HCT116 (cell line): ENCODE measurements around the gene ZC3H12D. TPM values are rescaled to one million over a fixed set of nuclear protein-coding genes. Genes with fewer than 3 reads are reported as not detected.

Source experiments
- ATAC-seq: fragments of 200-7000 bp; cut with Tn5 transposase; 2 replicates; pipeline ENCODE4 v1.9.1; 2020; ENCODE audit warnings: mild to moderate bottlenecking, moderate library complexity
- BruUV-seq: library from RNA; stranded (reverse); fragments of 400-500 nt; replicated peaks from 2 replicates; lab custom pipeline; 2021; lab: Mats Ljungman, UMichigan
- CTCF ChIA-PET: fragments of 300-600 bp; sonication (Branson Sonifier 250); formaldehyde crosslinking; loops from one replicate; lab custom pipeline; 2021; ENCODE audit warnings: antibody characterized with exemption; lab: Charles Lee
- POLR2A ChIA-PET: fragments of 300-600, 350-600 bp; sonication (Branson Sonifier 250); formaldehyde crosslinking; loops from one replicate; lab custom pipeline; 2021; ENCODE audit warnings: antibody characterized with exemption; lab: Charles Lee
- RAD21 ChIA-PET, 2 experiments: fragments of 300-600 bp; sonication (Branson Sonifier 250); formaldehyde crosslinking; loops; one replicate each; lab custom pipeline; 2023; ENCODE audit warnings: low total read pairs in 2 of 2; ENCODE audit not compliant: uncharacterized antibody in 2 of 2, unreplicated experiment in 2 of 2, low non-redundant PET in 1 of 2; lab: Charles Lee
- DNase-seq: peaks from one replicate; pipeline ENCODE4 v3.0.0-alpha.2; 2010; ENCODE audit warnings: low read depth, low spot score
- H2AFZ ChIP-seq: fragments of 200-600 bp; shearing (Covaris generic), sonication (generic); 2 replicates; pipeline ENCODE4 v1.6.1; 2017; ENCODE audit warnings: low read depth, mixed run types, mixed read lengths, antibody characterized with exemption, low read length; ENCODE audit not compliant: poor library complexity, severe bottlenecking
- H3K27ac ChIP-seq: 2 replicates; pipeline ENCODE4 v1.5.1; 2012; ENCODE audit warnings: low read depth, low read length
- H3K27me3 ChIP-seq: fragments of 200-600 bp; sonication (generic); 2 replicates; pipeline ENCODE4 v1.6.1; 2016; ENCODE audit warnings: mixed run types, low read length, mixed read lengths; ENCODE audit not compliant: insufficient read depth
- H3K36me3 ChIP-seq, 2 experiments: fragments of 200-500 bp in 1 of 2; fragments of 200-600 bp in 1 of 2; sonication (Bioruptor generic) in 1 of 2; sonication (generic) in 1 of 2; 2 replicates each; pipeline versions ENCODE4 v1.5.1 to v1.6.1; 2014 to 2016; ENCODE audit warnings: low read length in 2 of 2, inconsistent platforms in 1 of 2, mixed read lengths in 1 of 2, mixed run types in 1 of 2; ENCODE audit not compliant: insufficient read depth in 2 of 2, control insufficient read depth in 1 of 2
- H3K4me1 ChIP-seq, 2 experiments: fragments of 200-600 bp in 1 of 2; sonication (generic) in 1 of 2; 2 replicates each; pipeline versions ENCODE4 v1.5.1 to v1.6.1; 2012 to 2017; ENCODE audit warnings: low read length in 2 of 2, inconsistent platforms in 1 of 2, mild to moderate bottlenecking in 1 of 2, mixed read lengths in 1 of 2, mixed run types in 1 of 2, moderate library complexity in 1 of 2; ENCODE audit not compliant: insufficient read depth in 2 of 2, control insufficient read depth in 1 of 2
- H3K4me2 ChIP-seq: fragments of 200-600 bp; sonication (generic); 2 replicates; pipeline ENCODE4 v1.6.1; 2017; ENCODE audit warnings: mixed run types, low read length, mixed read lengths
- H3K4me3 ChIP-seq, 2 experiments: fragments of 200-600 bp in 1 of 2; sonication (generic) in 1 of 2; replicated peaks in 1 of 2; 2 replicates each; pipeline ENCODE4 v1.5.1; 2011 to 2016; ENCODE audit warnings: low read length in 2 of 2, control low read depth in 1 of 2, low read depth in 1 of 2, mild to moderate bottlenecking in 1 of 2, mixed read lengths in 1 of 2, mixed run types in 1 of 2
- H3K79me2 ChIP-seq: fragments of 200-600 bp; sonication (generic); 2 replicates; pipeline ENCODE4 v1.6.1; 2017; ENCODE audit warnings: mild to moderate bottlenecking, mixed run types, low read length, moderate library complexity, mixed read lengths; ENCODE audit not compliant: insufficient read depth
- H3K9ac ChIP-seq: fragments of 200-600 bp; sonication (generic); 2 replicates; pipeline ENCODE4 v1.6.1; 2016; ENCODE audit warnings: low read length, mixed read lengths
- H3K9me2 ChIP-seq: fragments of 200-600 bp; sonication (generic), shearing (Covaris generic); 2 replicates; pipeline ENCODE4 v1.6.1; 2017; ENCODE audit warnings: mixed run types, mild to moderate bottlenecking, moderate library complexity; ENCODE audit not compliant: insufficient read depth
- H3K9me3 ChIP-seq, 2 experiments: fragments of 200-500 bp in 1 of 2; fragments of 200-600 bp in 1 of 2; sonication (Bioruptor generic) in 1 of 2; sonication (generic) in 1 of 2; 2 replicates each; pipeline ENCODE4 v1.6.1; 2014 to 2017; ENCODE audit warnings: low read length in 2 of 2, mixed read lengths in 2 of 2, inconsistent platforms in 1 of 2, low read depth in 1 of 2, mild to moderate bottlenecking in 1 of 2, mixed run types in 1 of 2, moderate library complexity in 1 of 2; ENCODE audit not compliant: control insufficient read depth in 1 of 2, insufficient read depth in 1 of 2
- H4K20me1 ChIP-seq: fragments of 200-600 bp; sonication (generic), shearing (Covaris generic); 2 replicates; pipeline ENCODE4 v1.6.1; 2017; ENCODE audit warnings: mixed run types, mild to moderate bottlenecking, moderate library complexity; ENCODE audit not compliant: insufficient read depth
- CEBPB ChIP-seq: IDR thresholded peaks from 2 replicates; pipeline ENCODE4 v1.6.1; 2012; ENCODE audit warnings: low read depth
- ELF1 ChIP-seq: IDR thresholded peaks from 2 replicates; pipeline ENCODE4 v1.6.1; 2012; ENCODE audit warnings: low read depth, borderline replicate concordance
- EZH2 ChIP-seq: fragments of 200-600 bp; sonication (generic); IDR thresholded peaks from 2 replicates; pipeline ENCODE4 v1.6.1; 2017; ENCODE audit warnings: antibody characterized with exemption, mixed run types
- EZH2phosphoT487 ChIP-seq: fragments of 200-600 bp; IDR thresholded peaks from 2 replicates; pipeline ENCODE4 v1.6.1; 2018; ENCODE audit warnings: antibody characterized with exemption, borderline replicate concordance
- RAD21 ChIP-seq: IDR thresholded peaks from 2 replicates; pipeline ENCODE4 v1.6.1; 2012; ENCODE audit warnings: low read depth, mild to moderate bottlenecking
- SRF ChIP-seq: IDR thresholded peaks from 2 replicates; pipeline ENCODE4 v1.6.1; 2012; ENCODE audit warnings: low read depth
- TCF7L2 ChIP-seq: IDR thresholded peaks from 2 replicates; pipeline ENCODE4 v1.7.0; 2011; ENCODE audit warnings: borderline replicate concordance, inconsistent platforms; ENCODE audit not compliant: insufficient read depth, insufficient read length; ENCODE audit errors: extremely low read depth
- YY1 ChIP-seq: IDR thresholded peaks from 2 replicates; pipeline ENCODE4 v1.6.1; 2011; ENCODE audit warnings: low read length, low read depth, moderate library complexity, mild to moderate bottlenecking; ENCODE audit not compliant: insufficient replicate concordance; ENCODE audit errors: extremely low read depth
- intact Hi-C: fragments of 100-400 bp; cut with micrococcal nuclease; formaldehyde crosslinking; loops from 2 replicates; pipeline ENCODE4 v1.10.0; 2022
- total RNA-seq: library from RNA; stranded (reverse); gene quantifications from one replicate; pipeline ENCODE4 v1.2.1, GENCODE V29; 2021; ENCODE audit not compliant: unreplicated experiment
- TF ChIP-seq, protein P1 (sequence below): IDR thresholded peaks from 2 replicates; pipeline ENCODE4 v1.6.1; 2012

The ZC3H12D gene
- total RNA-seq, 1 experiment from 2014 or later: 0.30 TPM

DNA sequence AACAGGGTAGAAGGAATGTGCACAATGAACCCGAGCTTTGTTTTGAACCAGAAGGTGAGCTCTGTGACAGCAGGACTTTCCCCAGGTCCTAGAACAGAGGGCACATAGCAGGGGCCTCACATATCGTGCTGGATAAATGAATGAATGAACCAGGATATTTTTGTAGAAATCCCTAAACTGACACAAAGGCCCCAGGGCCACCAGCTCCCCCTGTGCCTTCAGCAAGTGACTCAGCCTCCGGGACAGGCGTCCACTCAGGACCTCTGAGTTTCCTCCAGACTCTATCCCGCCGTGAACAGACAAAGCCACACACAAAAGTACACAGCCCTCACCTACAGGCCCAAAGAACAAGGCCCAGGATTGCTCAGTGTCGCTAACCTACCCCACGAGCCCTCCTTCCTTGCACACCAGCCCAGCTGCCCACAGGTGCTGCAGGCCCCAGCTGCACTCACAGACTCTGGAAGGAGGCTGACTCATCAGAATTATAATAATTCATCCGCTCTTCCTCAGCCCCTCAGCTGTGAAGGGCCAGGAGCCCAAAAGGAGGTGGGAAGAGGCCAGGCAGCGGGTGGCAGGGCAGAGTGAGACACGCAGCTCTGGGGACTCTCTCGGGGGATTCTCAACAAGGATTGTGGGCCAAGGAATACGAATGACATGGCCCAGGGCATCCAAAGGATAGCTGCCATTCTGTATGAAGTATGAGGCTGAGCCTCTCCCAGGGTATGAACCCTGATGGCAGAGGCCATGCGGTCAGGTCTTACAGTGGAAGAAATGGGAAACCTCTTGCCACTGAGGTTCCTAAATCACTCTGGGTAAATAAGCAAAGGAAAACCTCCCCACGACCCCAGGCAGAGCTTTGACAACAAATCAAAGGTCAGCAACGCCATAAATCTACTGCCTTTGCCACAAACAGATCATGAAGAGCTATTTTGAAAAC lies 43.8 kb downstream of the ZC3H12D start:
- no peaks in the 10 kb centered on the region for H4K20me1 ChIP-seq
- H3K79me2 ChIP-seq: no peaks in the 10 kb centered on the region
- CTCF ChIA-PET: interaction anchor here (0.7 kb wide), 1 partner anchor 395 kb away, joined by 3 read pairs; no protein-coding TSS in a partner anchor
- no peak overlapping the region for H3K4me2 ChIP-seq
- intact Hi-C loops: no loop called here
- no peak for ATAC-seq
- RAD21 ChIA-PET: no interaction called here
- no peak overlapping the region for H3K27ac ChIP-seq
- H3K9me3 ChIP-seq: no peaks in the 10 kb centered on the region
- TF ChIP-seq EZH2phosphoT487 (no peak), SRF (no peak), CEBPB (no peak), ELF1 (no peak), EZH2 (no peak), TCF7L2 (no peak)
- TF ChIP-seq, protein P1, sequence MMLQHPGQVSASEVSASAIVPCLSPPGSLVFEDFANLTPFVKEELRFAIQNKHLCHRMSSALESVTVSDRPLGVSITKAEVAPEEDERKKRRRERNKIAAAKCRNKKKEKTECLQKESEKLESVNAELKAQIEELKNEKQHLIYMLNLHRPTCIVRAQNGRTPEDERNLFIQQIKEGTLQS: no peak
- TF ChIP-seq, all 23 proteins: peak for 0
- Histone ChIP-seq H2AFZ (no peak overlapping the region), H3K36me3 (no peaks in the 10 kb centered on the region), H3K4me3 (no peak overlapping the region), H3K27me3 (no peaks in the 10 kb centered on the region), H3K9me2 (no peaks in the 10 kb centered on the region), H3K9ac (no peak overlapping the region), H3K4me1 (no peaks in the 10 kb centered on the region)
- BruUV-seq: no TSS peak
- no peak for DNase-seq
- POLR2A ChIA-PET: no interaction called here

DNA sequence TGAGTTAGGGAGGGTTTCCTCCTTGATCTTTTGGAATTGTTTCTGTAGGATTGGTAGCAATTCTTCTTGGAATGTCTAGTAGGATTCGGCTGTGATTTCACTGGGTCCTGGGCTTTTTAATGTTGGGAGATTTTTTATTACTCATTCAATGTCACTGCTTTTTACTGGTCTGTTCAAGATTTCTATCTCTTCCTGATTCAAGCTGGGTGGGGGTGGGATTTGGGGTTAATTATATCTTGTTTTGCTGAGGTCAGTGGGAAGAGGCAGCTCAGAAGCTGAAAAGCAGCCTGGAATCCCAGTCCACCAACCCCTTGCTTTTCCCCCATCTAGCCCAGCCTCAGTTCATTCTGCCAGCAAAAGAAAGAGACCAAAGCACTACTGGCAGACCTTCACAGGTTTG lies 45.2 kb downstream of the ZC3H12D start:
- Histone ChIP-seq H3K9me3 (no peaks in the 10 kb centered on the region), H4K20me1 (no peaks in the 10 kb centered on the region), H3K4me1 (no peaks in the 10 kb centered on the region), H3K27me3 (no peaks in the 10 kb centered on the region), H3K36me3 (no peaks in the 10 kb centered on the region), H3K4me3 (no peak overlapping the region), H2AFZ (no peak overlapping the region), H3K9ac (no peak overlapping the region), H3K79me2 (no peaks in the 10 kb centered on the region), H3K27ac (no peak overlapping the region), H3K9me2 (no peaks in the 10 kb centered on the region), H3K4me2 (no peak overlapping the region)
- ChIA-PET RAD21 (no interaction called here), POLR2A (no interaction called here), CTCF (no interaction called here)
- no peak for TF ChIP-seq YY1
- no peak for TF ChIP-seq RAD21
- no TSS peak for BruUV-seq
- no peak for ATAC-seq
- no peak for DNase-seq
- intact Hi-C loops: no loop called here
